WTC11 (cell line): Measurements from ENCODE around the gene COBL. TPM values are rescaled to one million over a fixed set of nuclear protein-coding genes. Genes with fewer than 3 reads are reported as not detected.

Experiments
- ATAC-seq: fragments of 200-7000 bp; cut with Tn5 transposase; 2 replicates; pipeline ENCODE4 v1.10.0; 2021; ENCODE audit warnings: mild to moderate bottlenecking, moderate library complexity
- CTCF ChIA-PET: fragments of 300-600 bp; sonication (Branson Sonifier 250); formaldehyde crosslinking; loops from one replicate; lab custom pipeline; 2021; ENCODE audit warnings: antibody characterized with exemption; lab: Charles Lee
- POLR2A ChIA-PET: fragments of 350-600 bp; sonication (Branson Sonifier 250); formaldehyde crosslinking; loops from one replicate; lab custom pipeline; 2021; ENCODE audit warnings: antibody characterized with exemption; lab: Charles Lee
- DNase-seq: peaks from one replicate; pipeline ENCODE4 v3.0.0; 2021; ENCODE audit warnings: low spot score
- H3K27ac Mint-ChIP-seq: 2 replicates; pipeline ENCODE4 v1.8.0; 2021; ENCODE audit warnings: mixed read lengths
- H3K27me3 Mint-ChIP-seq: 2 replicates; pipeline ENCODE4 v1.8.0; 2021; ENCODE audit warnings: low read depth, mild to moderate bottlenecking, moderate library complexity, mixed read lengths
- H3K36me3 Mint-ChIP-seq: 2 replicates; pipeline ENCODE4 v1.8.0; 2021; ENCODE audit warnings: mixed read lengths
- H3K4me1 Mint-ChIP-seq: 2 replicates; pipeline ENCODE4 v1.8.0; 2022; ENCODE audit warnings: mixed read lengths
- H3K4me3 Mint-ChIP-seq: 2 replicates; pipeline ENCODE4 v1.8.0; 2021; ENCODE audit warnings: mild to moderate bottlenecking, moderate library complexity, mixed read lengths
- H3K9me3 Mint-ChIP-seq: 2 replicates; pipeline ENCODE4 v1.8.0; 2021; ENCODE audit warnings: mixed read lengths
- ATF1 ChIP-seq: sonication (generic); formaldehyde crosslinking; IDR thresholded peaks from 2 replicates; pipeline ENCODE4 v1.8.1; 2023; ENCODE audit warnings: mild to moderate bottlenecking, moderate library complexity, missing genetic modification reagents
- CBFB ChIP-seq: sonication (generic); formaldehyde crosslinking; IDR thresholded peaks from 2 replicates; pipeline ENCODE4 v1.8.1; 2022; ENCODE audit warnings: mild to moderate bottlenecking, low read depth, missing genetic modification reagents
- CREM ChIP-seq: sonication (generic); formaldehyde crosslinking; IDR thresholded peaks from 2 replicates; pipeline ENCODE4 v1.8.1; 2022; ENCODE audit warnings: mild to moderate bottlenecking, missing genetic modification reagents, moderate library complexity
- ELF4 ChIP-seq: sonication (generic); formaldehyde crosslinking; IDR thresholded peaks from 2 replicates; pipeline ENCODE4 v1.8.1; 2022; ENCODE audit warnings: low read depth, mild to moderate bottlenecking, moderate library complexity, missing genetic modification reagents
- ETV6 ChIP-seq: sonication (generic); formaldehyde crosslinking; IDR thresholded peaks from 2 replicates; pipeline ENCODE4 v1.8.1; 2022; ENCODE audit warnings: mild to moderate bottlenecking, missing genetic modification reagents
- FOXK1 ChIP-seq: sonication (generic); formaldehyde crosslinking; IDR thresholded peaks from 2 replicates; pipeline ENCODE4 v1.8.0; 2022; ENCODE audit warnings: mild to moderate bottlenecking, moderate library complexity, missing genetic modification reagents
- FOXP1 ChIP-seq: sonication (generic); formaldehyde crosslinking; IDR thresholded peaks from 2 replicates; pipeline ENCODE4 v1.8.0; 2022; ENCODE audit warnings: missing genetic modification reagents, mild to moderate bottlenecking, moderate library complexity, borderline replicate concordance
- GABPB1 ChIP-seq: sonication (generic); formaldehyde crosslinking; IDR thresholded peaks from 2 replicates; pipeline ENCODE4 v1.8.1; 2023; ENCODE audit warnings: mild to moderate bottlenecking, missing genetic modification reagents
- HMGA2 ChIP-seq: fragments of 250-450 bp; sonication (Bioruptor Pico); IDR thresholded peaks from 2 replicates; pipeline ENCODE4 v1.4.0; 2021; ENCODE audit warnings: mild to moderate bottlenecking, moderate library complexity
- JAZF1 ChIP-seq: fragments of 250-450 bp; sonication (Bioruptor Pico); IDR thresholded peaks from 2 replicates; pipeline ENCODE4 v1.9.0; 2021; ENCODE audit warnings: moderate library complexity, mild to moderate bottlenecking, inconsistent platforms
- NR2C2 ChIP-seq: sonication (generic); formaldehyde crosslinking; IDR thresholded peaks from 2 replicates; pipeline ENCODE4 v1.8.0; 2022; ENCODE audit warnings: mild to moderate bottlenecking, missing genetic modification reagents
- SP1 ChIP-seq: sonication (generic); formaldehyde crosslinking; conservative IDR thresholded peaks from 2 replicates; pipeline ENCODE4 v1.8.1; 2022; ENCODE audit warnings: missing genetic modification reagents
- TCF7 ChIP-seq: sonication (generic); formaldehyde crosslinking; IDR thresholded peaks from 2 replicates; pipeline ENCODE4 v1.8.0; 2022; ENCODE audit warnings: mild to moderate bottlenecking, low read depth, missing genetic modification reagents, moderate library complexity
- TP53 ChIP-seq: sonication (generic); formaldehyde crosslinking; IDR thresholded peaks from 2 replicates; pipeline ENCODE4 v1.8.1; 2023; ENCODE audit warnings: mild to moderate bottlenecking, missing genetic modification reagents
- ZNF396 ChIP-seq: fragments of 250-450 bp; sonication (Bioruptor Pico); IDR thresholded peaks from 2 replicates; pipeline ENCODE4 v1.8.0; 2021; ENCODE audit warnings: mild to moderate bottlenecking, moderate library complexity, borderline replicate concordance
- ZNF423 ChIP-seq: fragments of 250-450 bp; sonication (Bioruptor Pico); IDR thresholded peaks from 2 replicates; pipeline ENCODE4 v2.1.2; 2022; ENCODE audit warnings: mild to moderate bottlenecking, moderate library complexity
- total RNA-seq: library from RNA; stranded (reverse); gene quantifications from 3 replicates; pipeline ENCODE4 v1.2.3, GENCODE V29; 2021
- TF ChIP-seq, protein P1 (sequence below): sonication (generic); formaldehyde crosslinking; IDR thresholded peaks from 2 replicates; pipeline ENCODE4 v1.8.0; 2022; ENCODE audit warnings: mild to moderate bottlenecking, missing genetic modification reagents
- TF ChIP-seq, protein P2 (sequence below): fragments of 250-450 bp; sonication (Bioruptor Pico); IDR thresholded peaks from 2 replicates; pipeline ENCODE4 v1.9.0; 2021; ENCODE audit warnings: moderate library complexity, mild to moderate bottlenecking, inconsistent platforms, borderline replicate concordance
- TF ChIP-seq, protein P3 (sequence below): sonication (generic); formaldehyde crosslinking; IDR thresholded peaks from 2 replicates; pipeline ENCODE4 v1.8.1; 2023; ENCODE audit warnings: mild to moderate bottlenecking, missing genetic modification reagents
- TF ChIP-seq, protein P4 (sequence below): sonication (generic); formaldehyde crosslinking; IDR thresholded peaks from 2 replicates; pipeline ENCODE4 v1.8.1; 2023; ENCODE audit warnings: mild to moderate bottlenecking, missing genetic modification reagents, moderate library complexity
- TF ChIP-seq, protein P5 (sequence below): sonication (generic); formaldehyde crosslinking; IDR thresholded peaks from 2 replicates; pipeline ENCODE4 v1.8.0; 2022; ENCODE audit warnings: mild to moderate bottlenecking, missing genetic modification reagents

COBL gene
- total RNA-seq, 1 experiment from 2014 or later = 36.5 TPM

DNA sequence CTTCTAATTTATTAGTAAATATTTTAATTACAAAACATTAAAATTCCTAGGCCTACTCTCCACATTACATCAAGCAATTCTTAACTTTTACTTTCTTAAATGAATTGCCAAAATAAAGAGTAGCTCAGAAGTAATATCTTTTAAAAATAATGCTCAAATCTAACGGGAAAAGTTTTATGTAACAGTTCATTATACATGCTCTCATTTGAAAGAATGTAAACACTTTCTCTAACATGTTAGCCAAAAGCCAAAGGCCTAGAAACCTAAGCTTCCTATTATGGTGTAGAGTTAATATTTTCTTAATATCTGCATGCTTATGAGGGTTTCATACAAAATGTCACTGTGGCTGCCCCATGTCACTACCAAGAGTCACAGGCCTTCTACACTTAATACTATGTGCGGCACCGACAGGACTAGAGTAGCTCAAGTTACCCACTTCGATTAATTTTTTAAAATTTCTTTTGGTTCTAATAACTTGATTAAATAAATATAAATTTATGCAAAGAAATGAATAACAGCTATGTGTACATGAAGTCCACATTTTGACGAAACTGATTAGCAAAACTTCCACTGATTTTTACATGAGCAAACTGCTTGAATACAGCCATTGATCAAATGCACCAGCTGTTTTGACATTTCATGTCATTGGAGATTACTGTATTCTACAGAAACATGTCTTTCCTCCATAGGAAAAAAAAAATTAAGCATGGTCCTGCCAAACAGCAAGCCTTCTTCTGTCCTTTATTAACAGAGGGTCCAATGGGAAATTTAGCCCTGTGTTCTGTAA lies 3.5 kb downstream of the COBL start:
- no peak for ATAC-seq
- ChIA-PET CTCF (interaction anchor here (3.2 kb wide), 1 partner anchor 88 kb away, joined by 10 read pairs; no protein-coding TSS in a partner anchor), POLR2A (interaction anchor here (1.6 kb wide), 1 partner anchor 14 kb away, joined by 3 read pairs; no protein-coding TSS in a partner anchor)
- Mint-ChIP-seq H3K4me3 (no peak overlapping the region), H3K27ac (no peak overlapping the region), H3K27me3 (peaks cover 25% of the 10 kb centered on the region), H3K4me1 (peaks cover 66% of the 10 kb centered on the region), H3K9me3 (no peaks in the 10 kb centered on the region), H3K36me3 (no peaks in the 10 kb centered on the region)
- DNase-seq = no peak
- TF ChIP-seq CREM (CRISPR knock-in tag) (no peak), JAZF1 (CRISPR knock-in tag) (no peak), GABPB1 (CRISPR knock-in tag) (no peak), TCF7 (CRISPR knock-in tag) (no peak), CBFB (CRISPR knock-in tag) (no peak), ELF4 (no peak), FOXK1 (no peak), HMGA2 (CRISPR knock-in tag) (no peak), ETV6 (no peak), ATF1 (no peak), FOXP1 (CRISPR knock-in tag) (no peak), NR2C2 (CRISPR knock-in tag) (no peak)
- TF ChIP-seq, protein P1, sequence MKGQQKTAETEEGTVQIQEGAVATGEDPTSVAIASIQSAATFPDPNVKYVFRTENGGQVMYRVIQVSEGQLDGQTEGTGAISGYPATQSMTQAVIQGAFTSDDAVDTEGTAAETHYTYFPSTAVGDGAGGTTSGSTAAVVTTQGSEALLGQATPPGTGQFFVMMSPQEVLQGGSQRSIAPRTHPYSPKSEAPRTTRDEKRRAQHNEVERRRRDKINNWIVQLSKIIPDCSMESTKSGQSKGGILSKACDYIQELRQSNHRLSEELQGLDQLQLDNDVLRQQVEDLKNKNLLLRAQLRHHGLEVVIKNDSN (CRISPR knock-in tag) = no peak
- TF ChIP-seq, protein P2, sequence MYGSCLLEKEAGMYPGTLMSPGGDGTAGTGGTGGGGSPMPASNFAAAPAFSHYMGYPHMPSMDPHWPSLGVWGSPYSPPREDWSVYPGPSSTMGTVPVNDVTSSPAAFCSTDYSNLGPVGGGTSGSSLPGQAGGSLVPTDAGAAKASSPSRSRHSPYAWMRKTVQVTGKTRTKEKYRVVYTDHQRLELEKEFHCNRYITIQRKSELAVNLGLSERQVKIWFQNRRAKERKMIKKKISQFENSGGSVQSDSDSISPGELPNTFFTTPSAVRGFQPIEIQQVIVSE (CRISPR knock-in tag) = no peak
- TF ChIP-seq, protein P3, sequence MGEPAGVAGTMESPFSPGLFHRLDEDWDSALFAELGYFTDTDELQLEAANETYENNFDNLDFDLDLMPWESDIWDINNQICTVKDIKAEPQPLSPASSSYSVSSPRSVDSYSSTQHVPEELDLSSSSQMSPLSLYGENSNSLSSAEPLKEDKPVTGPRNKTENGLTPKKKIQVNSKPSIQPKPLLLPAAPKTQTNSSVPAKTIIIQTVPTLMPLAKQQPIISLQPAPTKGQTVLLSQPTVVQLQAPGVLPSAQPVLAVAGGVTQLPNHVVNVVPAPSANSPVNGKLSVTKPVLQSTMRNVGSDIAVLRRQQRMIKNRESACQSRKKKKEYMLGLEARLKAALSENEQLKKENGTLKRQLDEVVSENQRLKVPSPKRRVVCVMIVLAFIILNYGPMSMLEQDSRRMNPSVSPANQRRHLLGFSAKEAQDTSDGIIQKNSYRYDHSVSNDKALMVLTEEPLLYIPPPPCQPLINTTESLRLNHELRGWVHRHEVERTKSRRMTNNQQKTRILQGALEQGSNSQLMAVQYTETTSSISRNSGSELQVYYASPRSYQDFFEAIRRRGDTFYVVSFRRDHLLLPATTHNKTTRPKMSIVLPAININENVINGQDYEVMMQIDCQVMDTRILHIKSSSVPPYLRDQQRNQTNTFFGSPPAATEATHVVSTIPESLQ (CRISPR knock-in tag) = no peak

DNA sequence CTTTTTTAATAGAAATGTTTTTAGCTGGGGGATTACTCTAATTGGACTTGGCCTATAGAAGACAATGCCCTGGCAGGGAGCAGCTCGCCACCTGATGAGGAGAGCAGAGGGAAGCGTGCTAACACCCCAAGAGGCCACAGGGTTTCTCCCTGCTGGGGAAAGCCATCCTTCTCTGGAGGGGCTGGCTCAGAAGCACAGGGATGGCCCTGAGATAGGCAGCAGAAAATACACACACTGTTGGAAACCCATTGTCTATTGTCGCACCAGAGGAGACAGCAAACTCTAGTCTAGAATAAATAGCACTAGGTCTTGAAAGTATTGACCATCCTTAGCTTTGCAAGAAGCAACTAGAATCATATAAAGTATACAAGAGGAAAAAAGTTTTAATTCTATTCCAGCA lies 5.4 kb downstream of the COBL start:
- ChIA-PET POLR2A (no interaction called here), CTCF (interaction anchor here (0.9 to 3.7 kb wide), 5 partner anchors 15 to 123 kb away, joined by 3 to 37 read pairs (median 19); no protein-coding TSS in a partner anchor)
- ATAC-seq = peak; percentile 27
- TF ChIP-seq ZNF423 (CRISPR knock-in tag) = peak; percentile 95
- no peak for TF ChIP-seq ZNF396 (CRISPR knock-in tag)
- no peak for DNase-seq
- H3K36me3 Mint-ChIP-seq = no peaks in the 10 kb centered on the region
- H3K4me3 Mint-ChIP-seq = no peak overlapping the region
- H3K9me3 Mint-ChIP-seq = no peaks in the 10 kb centered on the region
- peak overlapping the region; percentile 59; the same call in 1 of the 2 replicates for H3K27ac Mint-ChIP-seq
- H3K27me3 Mint-ChIP-seq = peaks cover 18% of the 10 kb centered on the region
- H3K4me1 Mint-ChIP-seq = peaks cover 75% of the 10 kb centered on the region

DNA sequence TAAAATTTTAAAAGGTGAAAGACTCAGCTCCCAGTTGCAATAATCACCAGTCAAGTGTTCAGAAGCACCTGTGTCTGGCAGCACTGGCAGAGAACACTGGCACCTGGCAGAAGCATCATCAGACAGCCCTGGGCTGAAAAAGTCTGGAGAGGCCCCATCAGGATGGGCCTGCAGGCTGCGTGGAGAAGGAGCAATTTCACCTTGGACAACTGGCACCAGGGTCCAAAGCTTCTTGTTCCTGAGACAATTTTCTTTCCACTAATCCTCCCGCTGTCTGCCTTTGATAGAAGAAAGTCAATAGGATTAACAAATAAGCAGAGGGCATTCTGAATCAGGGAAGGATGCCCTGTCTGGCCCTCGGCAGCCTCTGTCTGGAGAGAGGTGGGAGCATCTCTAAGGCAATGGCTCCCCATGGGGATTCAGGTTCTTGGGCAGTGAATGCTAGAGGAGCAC lies 6.5 kb downstream of the COBL start:
- H3K36me3 Mint-ChIP-seq = no peaks in the 10 kb centered on the region
- H3K27me3 Mint-ChIP-seq = peaks cover 13% of the 10 kb centered on the region
- ATAC-seq (no peak; the same call in 1 of the 2 replicates), DNase-seq (no peak)
- ChIA-PET POLR2A (no interaction called here), CTCF (interaction anchor here (1.1 to 3.7 kb wide), 15 partner anchors 8 to 149 kb away, joined by 3 to 37 read pairs (median 5); no protein-coding TSS in a partner anchor)
- no peak overlapping the region for H3K4me3 Mint-ChIP-seq
- no peaks in the 10 kb centered on the region for H3K9me3 Mint-ChIP-seq
- H3K4me1 Mint-ChIP-seq = peaks cover 82% of the 10 kb centered on the region
- no peak overlapping the region for H3K27ac Mint-ChIP-seq
- TF ChIP-seq, protein P4, sequence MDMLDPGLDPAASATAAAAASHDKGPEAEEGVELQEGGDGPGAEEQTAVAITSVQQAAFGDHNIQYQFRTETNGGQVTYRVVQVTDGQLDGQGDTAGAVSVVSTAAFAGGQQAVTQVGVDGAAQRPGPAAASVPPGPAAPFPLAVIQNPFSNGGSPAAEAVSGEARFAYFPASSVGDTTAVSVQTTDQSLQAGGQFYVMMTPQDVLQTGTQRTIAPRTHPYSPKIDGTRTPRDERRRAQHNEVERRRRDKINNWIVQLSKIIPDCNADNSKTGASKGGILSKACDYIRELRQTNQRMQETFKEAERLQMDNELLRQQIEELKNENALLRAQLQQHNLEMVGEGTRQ (CRISPR knock-in tag) = no peak
- TF ChIP-seq SP1 (CRISPR knock-in tag) (no peak), TP53 (CRISPR knock-in tag) (no peak)
- TF ChIP-seq, protein P5, sequence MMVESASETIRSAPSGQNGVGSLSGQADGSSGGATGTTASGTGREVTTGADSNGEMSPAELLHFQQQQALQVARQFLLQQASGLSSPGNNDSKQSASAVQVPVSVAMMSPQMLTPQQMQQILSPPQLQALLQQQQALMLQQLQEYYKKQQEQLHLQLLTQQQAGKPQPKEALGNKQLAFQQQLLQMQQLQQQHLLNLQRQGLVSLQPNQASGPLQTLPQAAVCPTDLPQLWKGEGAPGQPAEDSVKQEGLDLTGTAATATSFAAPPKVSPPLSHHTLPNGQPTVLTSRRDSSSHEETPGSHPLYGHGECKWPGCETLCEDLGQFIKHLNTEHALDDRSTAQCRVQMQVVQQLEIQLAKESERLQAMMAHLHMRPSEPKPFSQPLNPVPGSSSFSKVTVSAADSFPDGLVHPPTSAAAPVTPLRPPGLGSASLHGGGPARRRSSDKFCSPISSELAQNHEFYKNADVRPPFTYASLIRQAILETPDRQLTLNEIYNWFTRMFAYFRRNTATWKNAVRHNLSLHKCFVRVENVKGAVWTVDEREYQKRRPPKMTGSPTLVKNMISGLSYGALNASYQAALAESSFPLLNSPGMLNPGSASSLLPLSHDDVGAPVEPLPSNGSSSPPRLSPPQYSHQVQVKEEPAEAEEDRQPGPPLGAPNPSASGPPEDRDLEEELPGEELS (CRISPR knock-in tag) = no peak
- TF ChIP-seq, protein P2 (CRISPR knock-in tag) = no peak
